HepG2 (cell line): ENCODE data around the gene PLEKHG4B. TPM values are rescaled to one million over a fixed set of nuclear protein-coding genes. Genes with fewer than 3 reads are reported as not detected.

Experiments used
- ATAC-seq: fragments of 200-7000 bp; cut with Tn5 transposase; 3 replicates; pipeline ENCODE4 v1.9.1; 2020; ENCODE audit warnings: mild to moderate bottlenecking, moderate library complexity
- BruUV-seq: library from RNA; stranded (reverse); fragments of 400-500 nt; replicated peaks from 2 replicates; lab custom pipeline; 2021; lab: Mats Ljungman, UMichigan
- CTCF ChIA-PET: fragments of 300-600 bp; formaldehyde crosslinking; extraction: SDS; loops from one replicate; lab custom pipeline; 2021; ENCODE audit warnings: low total read pairs, inconsistent platforms, low intra/inter-chr PET ratio; lab: Yijun Ruan, JAX
- POLR2A ChIA-PET: fragments of 350-600 bp; sonication (Branson Sonifier 250); formaldehyde crosslinking; loops from one replicate; lab custom pipeline; 2020; ENCODE audit warnings: antibody characterized with exemption, inconsistent platforms; lab: Yijun Ruan, JAX
- DNase-seq: peaks from one replicate; pipeline ENCODE4 v3.0.0-alpha.2; 2015; ENCODE audit warnings: low spot score
- FAIRE-seq: peaks from 3 replicates; lab custom pipeline; 2011; peaks lifted over from hg19 to GRCh38; lab: Jason Lieb, UNC
- H2AFZ ChIP-seq: one replicate; pipeline ENCODE4 v1.6.1; 2011; ENCODE audit warnings: low read length, inconsistent platforms
- H3K27ac ChIP-seq: fragments of 300-600 bp; 3 replicates; pipeline ENCODE4 v1.8.0; 2011; ENCODE audit warnings: mixed run types, mild to moderate bottlenecking, mixed read lengths, low read length, inconsistent platforms; ENCODE audit not compliant: insufficient read depth; ENCODE audit errors: extremely low read length
- H3K27me3 ChIP-seq, 2 experiments: fragments of 200-600 bp in 1 of 2; 2 replicates in 1 of 2; 3 replicates in 1 of 2; pipeline versions ENCODE4 v1.6.0 to v1.8.0; 2011; ENCODE audit warnings: low read length in 2 of 2, mild to moderate bottlenecking in 2 of 2, moderate library complexity in 2 of 2, inconsistent platforms in 1 of 2; ENCODE audit not compliant: insufficient read depth in 2 of 2, control insufficient read depth in 1 of 2
- H3K36me3 ChIP-seq, 2 experiments: fragments of 200-600 bp in 1 of 2; replicated peaks in 1 of 2; 2 replicates in 1 of 2; 3 replicates in 1 of 2; pipeline versions ENCODE4 v1.5.1 to v1.8.0; 2011; ENCODE audit warnings: low read length in 2 of 2, inconsistent platforms in 1 of 2; ENCODE audit not compliant: insufficient read depth in 2 of 2, control insufficient read depth in 1 of 2
- H3K4me1 ChIP-seq: 2 replicates; pipeline ENCODE4 v1.5.1; 2012; ENCODE audit warnings: low read length, inconsistent platforms; ENCODE audit not compliant: insufficient read depth
- H3K4me2 ChIP-seq: 2 replicates; pipeline ENCODE4 v1.6.0; 2011; ENCODE audit warnings: low read depth, low read length, inconsistent platforms
- H3K4me3 ChIP-seq, 3 experiments: fragments of 200-600 bp in 1 of 3; sonication (generic), shearing (Covaris generic) in 1 of 3; replicated peaks in 1 of 3; 2 replicates each; pipeline ENCODE4 v1.5.1; 2011 to 2016; ENCODE audit warnings: low read length in 3 of 3, inconsistent platforms in 2 of 3, low read depth in 2 of 3, mild to moderate bottlenecking in 2 of 3, control low read depth in 1 of 3, mixed read lengths in 1 of 3; ENCODE audit not compliant: insufficient read depth in 1 of 3
- H3K79me2 ChIP-seq: one replicate; pipeline ENCODE4 v1.6.1; 2011; ENCODE audit warnings: low read length, inconsistent platforms; ENCODE audit not compliant: insufficient read depth
- H3K9ac ChIP-seq: 2 replicates; pipeline ENCODE4 v1.6.0; 2011; ENCODE audit warnings: mild to moderate bottlenecking, low read depth, low read length, inconsistent platforms; ENCODE audit not compliant: insufficient read depth
- H3K9me3 ChIP-seq: 2 replicates; pipeline ENCODE4 v1.5.1; 2012; ENCODE audit warnings: mild to moderate bottlenecking, low read length
- H4K20me1 ChIP-seq: 2 replicates; pipeline ENCODE4 v1.6.0; 2011; ENCODE audit warnings: inconsistent platforms, mild to moderate bottlenecking, low read length, moderate library complexity; ENCODE audit not compliant: insufficient read depth
- HOMEZ ChIP-seq: IDR thresholded peaks from 2 replicates; pipeline ENCODE4 v1.6.1; 2016; ENCODE audit warnings: low read depth
- KLF13 ChIP-seq: sonication (generic); formaldehyde crosslinking; IDR thresholded peaks from 2 replicates; pipeline ENCODE4 v1.4.0; 2020; ENCODE audit warnings: mild to moderate bottlenecking, missing genetic modification reagents
- ZIK1 ChIP-seq: sonication (generic); formaldehyde crosslinking; IDR thresholded peaks from 2 replicates; pipeline ENCODE4 v1.5.0; 2020; ENCODE audit warnings: mild to moderate bottlenecking, low read depth, missing genetic modification reagents, borderline replicate concordance
- ZNF484 ChIP-seq: sonication (generic); formaldehyde crosslinking; IDR thresholded peaks from 2 replicates; pipeline ENCODE4 v1.5.1; 2020; ENCODE audit warnings: mild to moderate bottlenecking, low read depth, missing genetic modification reagents, borderline replicate concordance
- WGBS: methylation state at CpG from one replicate; pipeline ENCODE4 v1.1.6; 2017; ENCODE audit warnings: low lambda C conversion rate; 5-methylcytosine and 5-hydroxymethylcytosine counted together
- in situ Hi-C: cut with HindIII; loops from 2 replicates; pipeline ENCODE4 v1.10.0; 2017; ENCODE audit warnings: low pct_unique_long_range_greater_than_20kb; ENCODE audit not compliant: extremely low pct_ligation_motif_present
- intact Hi-C: fragments of 100-400 bp; cut with micrococcal nuclease; formaldehyde crosslinking; loops from one replicate; pipeline ENCODE4 v1.10.0; 2022; ENCODE audit not compliant: unreplicated experiment
- polyA plus RNA-seq, 8 experiments: library from polyadenylated mRNA; depleted of rRNA in 3 of 8; stranded (reverse) in 7 of 8; unstranded in 1 of 8; fragments of >200 nt; fragmentation: Illumina TruSeq in 4 of 8; extraction: Trizol in 4 of 8; gene quantifications; 2 replicates each; pipeline versions ENCODE4 v1.2.1 to v1.2.3, GENCODE V29; 2011 to 2016; ENCODE audit warnings: low read depth in 4 of 8, missing spikeins in 1 of 8, mixed read lengths in 1 of 8; ENCODE audit not compliant: insufficient read depth in 1 of 8
- total RNA-seq, 5 experiments: library from RNA; depleted of rRNA; stranded (reverse); fragments of >200 nt; fragmentation: Illumina TruSeq; extraction: Trizol; gene quantifications; 2 replicates each; pipeline ENCODE4 v1.2.3, GENCODE V29; 2016; ENCODE audit warnings: low read depth in 1 of 5

The PLEKHG4B gene
- total and polyA plus RNA-seq, 2 of the 13 experiments (the other 11 are each of a cell fraction or from before 2014, with no cell fraction given) = 0.09 TPM; not detected in 1

DNA sequence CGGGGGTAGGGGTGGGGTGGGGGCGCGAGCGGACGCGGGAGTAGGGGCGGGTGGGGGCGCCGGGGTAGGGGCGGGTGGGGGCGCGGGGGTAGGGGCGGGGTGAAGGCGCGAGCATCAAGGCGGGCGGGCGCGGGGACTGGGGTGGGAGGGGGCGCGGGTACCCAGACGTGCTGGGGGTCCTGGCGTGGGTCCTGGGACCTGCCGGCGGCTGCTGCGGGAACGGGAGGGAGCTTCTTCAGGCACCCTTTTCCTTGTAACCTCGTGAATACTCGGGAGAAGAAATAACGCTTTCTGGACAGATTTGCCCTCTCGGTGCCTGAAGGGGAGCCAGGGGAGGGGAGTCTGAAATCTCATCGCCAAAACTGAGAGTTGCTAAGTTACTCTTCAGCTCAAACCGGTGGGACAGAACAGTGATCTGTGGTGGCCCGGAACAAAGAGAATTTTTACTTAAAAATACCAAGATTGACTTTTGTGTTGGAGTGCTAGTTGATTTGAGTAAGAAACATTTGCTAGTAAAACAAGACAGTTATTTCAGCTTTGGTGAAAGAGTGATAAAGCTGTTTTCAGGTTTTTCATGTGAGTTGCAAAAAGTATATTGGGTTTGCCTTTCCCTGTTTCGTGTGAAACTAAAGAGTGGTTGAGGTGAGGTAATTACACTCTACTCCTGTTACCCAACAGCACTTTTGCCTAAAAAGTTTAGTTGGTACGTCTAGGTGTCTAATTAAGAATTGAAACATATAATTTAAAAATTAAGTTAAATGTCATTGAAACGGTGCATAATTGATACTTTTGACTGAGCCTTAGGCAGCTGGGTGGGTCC is 643 bp downstream of the PLEKHG4B start:
- in situ Hi-C loops = no loop called here
- ChIA-PET POLR2A (no interaction called here), CTCF (no interaction called here)
- Histone ChIP-seq H3K36me3 (no peaks in the 10 kb centered on the region), H3K4me1 (no peaks in the 10 kb centered on the region), H3K9me3 (no peaks in the 10 kb centered on the region), H2AFZ (no peak overlapping the region), H3K79me2 (no peaks in the 10 kb centered on the region), H3K9ac (no peak overlapping the region), H3K4me3 (no peak overlapping the region), H3K27ac (no peak overlapping the region), H3K4me2 (no peak overlapping the region)
- DNase-seq (no peak), ATAC-seq (no peak), FAIRE-seq (no peak)
- intact Hi-C loops = no loop called here
- no TSS peak for BruUV-seq
- TF ChIP-seq KLF13 (CRISPR knock-in tag) (no peak), ZNF484 (CRISPR knock-in tag) (no peak), ZIK1 (CRISPR knock-in tag) (no peak), HOMEZ (CRISPR knock-in tag) (no peak)
- TF ChIP-seq, all 625 proteins: peak for 0
- no peaks in the 10 kb centered on the region for H4K20me1 ChIP-seq
- H3K27me3 ChIP-seq = peaks cover 12 to 64% of the 10 kb centered on the region in 2 experiments
- 52% methylated on average over 37 of the region's 37 CpGs for WGBS
